Stimulated activated CD4-positive, alpha-beta T cell treated with anti-CD3 and anti-CD28 coated beads, Interleukin-15, amount 100 ng/mL, for 24 hours (primary cell): ENCODE results near the gene ANKRD36.
"Not testable (repeated sequence)": the region's sequence is repeated elsewhere in the genome, so short reads cannot be mapped to it uniquely, and the experiment has no call there.

Experiments
- DNase-seq: peaks from one replicate; pipeline ENCODE4 v3.0.0-alpha.2; 2020

Gene ANKRD36

GRCh38 chr2:97113050-97113881 lies at the start of gene ANKRD36:
Gene ANKRD36, plus strand, starts transcription at chr2:97113153. Its CDS starts 587 bp downstream, at chr2:97113740.
- DNase-seq, result peak; percentile 91

- DNase-seq, result not testable (repeated sequence)
Measured at GRCh38 chr2:97066030-97066429, 46.9 kb upstream of the ANKRD36 start.

- no peak for DNase-seq
Measured at GRCh38 chr2:97067279-97068004, 45.5 kb upstream of the ANKRD36 start.

- no peak for DNase-seq
Measured at GRCh38 chr2:97068074-97068473, 44.9 kb upstream of the ANKRD36 start.

- DNase-seq, result not testable (repeated sequence)
Measured at GRCh38 chr2:97068722-97069121, 44.2 kb upstream of the ANKRD36 start.

GRCh38 chr2:97070915-97071314 lies 42.0 kb upstream of the ANKRD36 start:
- not testable (repeated sequence) for DNase-seq

GRCh38 chr2:97077213-97077612 lies 35.7 kb upstream of the ANKRD36 start:
- DNase-seq, result not testable (repeated sequence)

GRCh38 chr2:97080855-97081254 lies 32.1 kb upstream of the ANKRD36 start:
- DNase-seq, result not testable (repeated sequence)

GRCh38 chr2:97082206-97082605 lies 30.7 kb upstream of the ANKRD36 start:
- not testable (repeated sequence) for DNase-seq

- not testable (repeated sequence) for DNase-seq
Measured at GRCh38 chr2:97083516-97083915, 29.4 kb upstream of the ANKRD36 start.

GRCh38 chr2:97085093-97085492 lies 27.9 kb upstream of the ANKRD36 start:
- not testable (repeated sequence) for DNase-seq

GRCh38 chr2:97088706-97089105 lies 24.2 kb upstream of the ANKRD36 start:
- DNase-seq, result not testable (repeated sequence)

- DNase-seq, result not testable (repeated sequence)
Measured at GRCh38 chr2:97092946-97093345, 20.0 kb upstream of the ANKRD36 start.

GRCh38 chr2:97093983-97094771 lies 18.8 kb upstream of the ANKRD36 start:
- not testable (repeated sequence) for DNase-seq

GRCh38 chr2:97094772-97095611 lies 18.0 kb upstream of the ANKRD36 start, which contains the start of gene FAHD2B:
Gene FAHD2B, minus strand, starts transcription at chr2:97094882. Its CDS starts 3,176 bp downstream, at chr2:97091706.
- peak; percentile 93 for DNase-seq

GRCh38 chr2:97095661-97096060 lies 17.3 kb upstream of the ANKRD36 start:
- no peak for DNase-seq

GRCh38 chr2:97098786-97099372 lies 14.1 kb upstream of the ANKRD36 start:
- DNase-seq, result not testable (repeated sequence)

- DNase-seq, result not testable (repeated sequence)
Measured at GRCh38 chr2:97106878-97107277, 6.1 kb upstream of the ANKRD36 start.

GRCh38 chr2:97111246-97111645 lies 1.7 kb upstream of the ANKRD36 start:
- not testable (repeated sequence) for DNase-seq

GRCh38 chr2:97112320-97113049 lies 468 bp upstream of the ANKRD36 start:
- DNase-seq, result peak; percentile 53

- peak; percentile 14 for DNase-seq
Measured at GRCh38 chr2:97113882-97114255, 916 bp downstream of the ANKRD36 start.
